Omental fat pad (tissue), 4 donors: ENCODE results near the gene CNKSR2. TPM values are rescaled to one million over a fixed set of nuclear protein-coding genes. Genes with fewer than 3 reads are reported as not detected.

ENCODE experiments used
- ATAC-seq: fragments of 150-250 bp; one replicate; pipeline ENCODE4 v1.9.1; 2016; ENCODE audit warnings: mild to moderate bottlenecking, moderate library complexity; ENCODE audit not compliant: low FRiP score
- DNase-seq: peaks from one replicate; pipeline ENCODE4 v3.0.0-alpha.2; 2019; ENCODE audit warnings: low spot score
- CTCF ChIP-seq, 3 donors: fragments of 450-650 bp; IDR thresholded peaks; one replicate each; pipeline ENCODE4 v1.5.1; 2016 to 2017; ENCODE audit warnings: antibody characterized with exemption in 3 of 3, mild to moderate bottlenecking in 3 of 3, moderate library complexity in 2 of 3
- total RNA-seq, 4 donors: library from RNA; depleted of rRNA; stranded (reverse); fragments of >200 nt; gene quantifications; one replicate each; pipeline ENCODE4 v1.1.0, GENCODE V29; 2016

Gene CNKSR2
- total RNA-seq, 4 donors from 2014 or later: 4.8 to 9.5 (median 7.6) TPM

- DNase-seq (no peak), ATAC-seq (peak; percentile 21)
- no peak for TF ChIP-seq CTCF (IDR thresholded peaks at IDR 0.05)
Measured at GRCh38 chrX:21655901-21656586, 281.8 kb downstream of the CNKSR2 start.

GRCh38 chrX:21656587-21657317 lies 282.5 kb downstream of the CNKSR2 start:
- TF ChIP-seq CTCF (IDR thresholded peaks at IDR 0.05): no peak
- no peak for ATAC-seq
- DNase-seq: no peak

- no peak for TF ChIP-seq CTCF (IDR thresholded peaks at IDR 0.05)
- ATAC-seq: no peak
- DNase-seq: no peak
Measured at GRCh38 chrX:21657318-21658151, 283.3 kb downstream of the CNKSR2 start.

GRCh38 chrX:21658152-21658737 lies 284.0 kb downstream of the CNKSR2 start, which contains the start of gene KLHL34:
Gene KLHL34, minus strand, starts transcription at chrX:21658330. Its CDS starts 542 bp downstream, at chrX:21657788.
- peak; percentile 41 for ATAC-seq
- no peak for TF ChIP-seq CTCF (IDR thresholded peaks at IDR 0.05)
- DNase-seq: no peak

GRCh38 chrX:21658746-21659145 lies 284.5 kb downstream of the CNKSR2 start:
- ATAC-seq: no peak
- TF ChIP-seq CTCF (IDR thresholded peaks at IDR 0.05): no peak
- DNase-seq: no peak

GRCh38 chrX:21659320-21659719 lies 285.1 kb downstream of the CNKSR2 start:
- no peak for TF ChIP-seq CTCF (IDR thresholded peaks at IDR 0.05)
- no peak for ATAC-seq
- DNase-seq: no peak
